ENCODE measurements around the gene NAGK.
A peak's percentile ranks its signal among the peaks of the same experiment; 100 is the strongest.

The NAGK gene

GRCh38 chr2:71064110-71064611 lies 4.3 kb upstream of the NAGK start:
- no peaks in the 10 kb centered on the region for H3K36me3 ChIP-seq (ENCODE audit: insufficient read depth, low read length)
- H3K4me3 ChIP-seq (ENCODE audit: low read length, poor library complexity, severe bottlenecking) = no peak overlapping the region
- H3K4me2 ChIP-seq (ENCODE audit: low read depth, low read length, poor library complexity, severe bottlenecking) = no peak overlapping the region
- peaks cover 1% of the 10 kb centered on the region for H4K20me1 ChIP-seq (ENCODE audit: insufficient read depth, low read length, poor library complexity, severe bottlenecking)
- no peaks in the 10 kb centered on the region for H3F3A ChIP-seq (ENCODE audit: low read depth)
- no peak overlapping the region for H2AFZ ChIP-seq (ENCODE audit: low read length)
- H3K79me2 ChIP-seq (ENCODE audit: insufficient read depth, low read length) = peaks cover 6% of the 10 kb centered on the region
- no peak overlapping the region for H3K9ac ChIP-seq (ENCODE audit: low read depth, low read length, poor library complexity, severe bottlenecking)
- H3K9me2 ChIP-seq (replicated peaks; ENCODE audit: low read depth, low read length) = no peaks in the 10 kb centered on the region
- no peak for TF ChIP-seq EZH2phosphoT487 (IDR thresholded peaks at IDR 0.05; ENCODE audit: borderline replicate concordance)
- no peak for TF ChIP-seq CTCF (conservative IDR thresholded peaks at IDR 0.05; ENCODE audit: low read length)
- peaks cover 1% of the 10 kb centered on the region for H3K4me1 ChIP-seq (ENCODE audit: insufficient read depth, low read length, poor library complexity, severe bottlenecking)
- H3K9me3 ChIP-seq (ENCODE audit: insufficient read depth, low read depth, low read length) = no peaks in the 10 kb centered on the region
- no peaks in the 10 kb centered on the region for H3K27me3 ChIP-seq (ENCODE audit: insufficient read depth, low read length, poor library complexity, severe bottlenecking)

GRCh38 chr2:71064754-71065621 lies 3.5 kb upstream of the NAGK start:
- Histone ChIP-seq H3K4me2 (ENCODE audit: low read depth, low read length, poor library complexity, severe bottlenecking) (no peak overlapping the region), H4K20me1 (ENCODE audit: insufficient read depth, low read length, poor library complexity, severe bottlenecking) (peaks cover 9% of the 10 kb centered on the region), H2AFZ (ENCODE audit: low read length) (no peak overlapping the region), H3K79me2 (ENCODE audit: insufficient read depth, low read length) (peaks cover 14% of the 10 kb centered on the region), H3K9me3 (ENCODE audit: insufficient read depth, low read depth, low read length) (no peaks in the 10 kb centered on the region), H3K4me1 (ENCODE audit: insufficient read depth, low read length, poor library complexity, severe bottlenecking) (peaks cover 10% of the 10 kb centered on the region), H3K9ac (ENCODE audit: low read depth, low read length, poor library complexity, severe bottlenecking) (no peak overlapping the region), H3K36me3 (ENCODE audit: insufficient read depth, low read length) (no peaks in the 10 kb centered on the region), H3K4me3 (ENCODE audit: low read length, poor library complexity, severe bottlenecking) (no peak overlapping the region), H3K9me2 (replicated peaks; ENCODE audit: low read depth, low read length) (no peaks in the 10 kb centered on the region), H3K27me3 (ENCODE audit: insufficient read depth, low read length, poor library complexity, severe bottlenecking) (no peaks in the 10 kb centered on the region), H3F3A (ENCODE audit: low read depth) (no peaks in the 10 kb centered on the region)
- TF ChIP-seq CTCF (conservative IDR thresholded peaks at IDR 0.05; ENCODE audit: low read length) = no peak
- TF ChIP-seq EZH2phosphoT487 (IDR thresholded peaks at IDR 0.05; ENCODE audit: borderline replicate concordance) = no peak

- TF ChIP-seq EZH2phosphoT487 (IDR thresholded peaks at IDR 0.05; ENCODE audit: borderline replicate concordance) (no peak), CTCF (conservative IDR thresholded peaks at IDR 0.05; ENCODE audit: low read length) (no peak)
- no peak overlapping the region for H3K4me3 ChIP-seq (ENCODE audit: low read length, poor library complexity, severe bottlenecking)
Measured at GRCh38 chr2:71066856-71067255, 1.6 kb upstream of the NAGK start.

More at GRCh38 chr2:71066856-71067255, 1.6 kb upstream of the NAGK start:
- Histone ChIP-seq H2AFZ (ENCODE audit: low read length) (no peak overlapping the region), H3F3A (ENCODE audit: low read depth) (no peaks in the 10 kb centered on the region), H3K9me2 (replicated peaks; ENCODE audit: low read depth, low read length) (no peaks in the 10 kb centered on the region), H3K9me3 (ENCODE audit: insufficient read depth, low read depth, low read length) (no peaks in the 10 kb centered on the region), H3K9ac (ENCODE audit: low read depth, low read length, poor library complexity, severe bottlenecking) (peak overlapping the region; percentile 95), H3K36me3 (ENCODE audit: insufficient read depth, low read length) (no peaks in the 10 kb centered on the region), H3K27me3 (ENCODE audit: insufficient read depth, low read length, poor library complexity, severe bottlenecking) (no peaks in the 10 kb centered on the region), H3K79me2 (ENCODE audit: insufficient read depth, low read length) (peaks cover 33% of the 10 kb centered on the region), H4K20me1 (ENCODE audit: insufficient read depth, low read length, poor library complexity, severe bottlenecking) (peaks cover 15% of the 10 kb centered on the region), H3K4me2 (ENCODE audit: low read depth, low read length, poor library complexity, severe bottlenecking) (peak overlapping the region; percentile 93), H3K4me1 (ENCODE audit: insufficient read depth, low read length, poor library complexity, severe bottlenecking) (peaks cover 25% of the 10 kb centered on the region)
